SKM-1 treated with dmso at 0.1 percent for 144 hours (cell line): ENCODE data around the gene ZNF853.

Experiments
- DNase-seq: peaks from one replicate; lab custom pipeline; 2025; ENCODE audit not compliant: unreplicated experiment; lab: John Stamatoyannopoulos, UW

ZNF853 gene

DNA sequence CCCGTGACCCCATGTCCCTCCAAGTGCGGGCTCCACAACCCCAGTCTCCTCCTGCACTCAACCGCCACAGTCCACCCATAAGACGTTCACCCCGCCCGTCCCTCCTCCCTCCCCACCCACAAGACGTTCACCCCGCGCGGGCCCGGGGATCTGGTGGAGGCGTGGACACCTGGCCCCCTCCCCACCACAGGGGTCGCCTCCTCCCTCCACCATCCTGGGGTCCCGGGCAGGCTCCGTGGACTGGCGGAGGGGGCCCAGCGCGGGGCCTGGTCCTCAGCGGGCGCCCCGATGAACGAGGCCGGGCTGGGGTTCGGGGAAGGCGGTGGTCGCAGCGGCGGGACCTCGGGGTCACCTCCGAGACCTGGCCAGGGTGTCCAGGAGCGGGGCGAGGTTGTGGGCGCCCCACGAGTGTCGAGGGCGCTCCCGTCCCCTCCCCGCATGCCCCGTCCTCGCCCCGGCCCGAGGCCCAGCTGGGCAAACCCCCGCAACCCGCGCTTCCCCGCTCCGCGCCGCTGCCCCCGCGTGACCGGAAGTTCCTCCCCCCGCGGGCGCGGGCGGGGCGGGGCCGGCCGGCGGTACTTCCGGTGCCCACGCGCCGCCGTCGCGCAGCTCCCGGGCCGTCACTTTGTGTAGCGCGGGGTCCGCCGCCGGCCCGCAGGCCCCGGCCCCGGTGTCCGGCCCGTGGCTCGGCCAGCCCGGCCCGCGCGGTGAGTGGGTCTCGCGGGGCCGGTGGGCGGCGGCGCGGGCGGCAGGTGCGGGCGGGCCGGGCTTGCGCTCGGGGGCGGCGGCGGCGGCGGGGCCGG, 21.5 kb downstream of the ZNF853 start, which contains the start of gene ZNF316:
Gene ZNF316, plus strand, starts transcription at position 578 of the 803 bp plus-strand sequence. CDS start 5,092 bp downstream, outside the sequence.
- peak; percentile 42 for DNase-seq

DNA sequence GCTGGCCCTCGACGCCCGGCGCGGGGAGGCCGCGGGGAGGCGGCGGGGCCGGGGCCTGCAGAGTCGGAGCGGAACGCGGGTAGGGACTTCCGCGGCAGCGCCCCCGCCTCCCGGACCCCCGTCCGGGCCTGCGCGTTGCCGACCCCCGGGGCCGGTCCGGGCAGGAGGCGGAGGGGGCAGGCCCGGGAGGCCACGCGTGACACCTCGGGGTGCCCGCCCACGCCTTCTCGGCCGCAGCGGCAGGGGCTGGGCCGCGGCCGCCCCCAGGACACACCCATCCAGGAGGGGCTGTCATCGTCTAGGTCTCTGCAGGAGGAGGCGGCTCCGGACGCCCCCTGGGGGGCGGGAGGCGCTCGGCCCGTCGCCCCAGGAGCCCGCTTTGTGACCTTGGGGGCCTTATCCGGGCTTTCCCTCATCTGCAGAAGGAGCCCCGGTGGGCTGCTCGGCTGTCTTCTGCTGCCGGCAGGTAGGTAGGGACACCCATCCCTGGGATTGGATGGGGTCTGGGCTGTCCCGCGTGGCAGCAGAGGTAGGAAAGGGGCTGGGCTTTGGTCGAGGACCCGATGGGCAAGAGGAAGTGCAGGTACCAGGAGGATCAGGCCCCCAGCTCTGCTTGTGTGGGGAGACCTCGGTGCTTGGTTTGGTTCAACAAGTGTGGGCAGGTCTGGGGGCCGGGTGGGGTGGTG, 22.3 kb downstream of the ZNF853 start:
- DNase-seq = peak; percentile 26

DNA sequence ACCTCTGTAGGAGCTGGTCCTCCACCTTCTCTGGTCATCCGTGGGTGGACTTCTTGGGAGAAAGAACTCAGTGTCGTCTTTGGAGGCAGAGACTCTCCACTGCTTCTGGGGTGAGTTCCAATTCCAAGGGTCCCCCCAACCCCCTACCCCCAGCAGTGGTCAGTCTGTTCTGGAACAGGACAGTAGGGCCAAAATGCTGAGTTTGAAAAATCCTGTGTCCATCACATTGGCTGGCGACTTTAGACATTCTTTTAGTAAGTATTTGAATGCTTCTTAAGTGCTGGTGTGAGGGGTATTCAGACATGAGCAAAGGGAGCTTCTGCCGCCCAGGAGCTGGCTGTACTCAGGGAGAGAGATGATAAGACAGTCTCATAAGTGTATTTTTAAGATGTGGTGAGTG, 23.6 kb downstream of the ZNF853 start:
- DNase-seq = no peak

DNA sequence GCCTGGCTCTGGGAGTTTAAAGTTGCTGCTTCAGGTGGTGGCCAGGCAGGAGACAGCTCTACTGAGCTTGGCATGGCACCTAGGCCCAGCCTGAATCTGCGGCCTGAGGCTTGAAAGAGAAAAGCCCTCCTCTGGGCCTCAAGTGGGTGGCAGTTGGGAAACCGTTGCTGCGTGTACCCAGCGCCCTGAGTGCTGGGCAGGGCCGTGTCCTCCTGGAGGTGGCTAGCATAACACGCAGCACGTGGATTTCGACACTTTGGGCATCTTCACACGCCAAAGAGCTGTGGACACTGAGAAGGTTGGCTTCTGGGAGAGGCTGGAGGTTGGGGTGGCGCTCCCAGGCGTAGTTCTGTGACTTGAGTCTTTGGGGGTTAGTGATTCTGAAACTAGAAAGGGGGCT, 24.2 kb downstream of the ZNF853 start:
- DNase-seq = no peak

DNA sequence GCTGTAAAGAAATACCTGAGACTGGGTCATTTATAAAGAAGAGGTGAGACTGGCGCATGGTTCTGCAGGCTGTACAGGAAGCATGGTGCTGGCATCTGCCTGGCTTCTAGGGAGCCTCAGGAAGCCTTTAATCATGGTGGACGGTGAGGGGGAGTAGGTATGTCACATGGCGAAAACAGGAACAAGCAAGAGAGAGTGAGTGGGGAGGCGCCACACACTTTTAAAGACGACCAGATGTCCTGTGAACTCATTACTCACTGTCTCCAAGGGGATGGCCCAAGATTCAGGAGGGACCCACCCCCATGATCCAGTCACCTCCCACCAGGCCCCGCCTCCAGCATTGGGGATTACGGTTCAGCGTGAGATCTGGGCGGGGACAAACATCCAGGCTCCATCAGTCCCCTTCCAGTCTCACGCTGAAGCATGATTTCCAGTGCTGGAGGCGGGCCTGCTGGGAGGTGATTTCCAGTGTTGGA, 24.9 kb downstream of the ZNF853 start:
- DNase-seq = no peak

DNA sequence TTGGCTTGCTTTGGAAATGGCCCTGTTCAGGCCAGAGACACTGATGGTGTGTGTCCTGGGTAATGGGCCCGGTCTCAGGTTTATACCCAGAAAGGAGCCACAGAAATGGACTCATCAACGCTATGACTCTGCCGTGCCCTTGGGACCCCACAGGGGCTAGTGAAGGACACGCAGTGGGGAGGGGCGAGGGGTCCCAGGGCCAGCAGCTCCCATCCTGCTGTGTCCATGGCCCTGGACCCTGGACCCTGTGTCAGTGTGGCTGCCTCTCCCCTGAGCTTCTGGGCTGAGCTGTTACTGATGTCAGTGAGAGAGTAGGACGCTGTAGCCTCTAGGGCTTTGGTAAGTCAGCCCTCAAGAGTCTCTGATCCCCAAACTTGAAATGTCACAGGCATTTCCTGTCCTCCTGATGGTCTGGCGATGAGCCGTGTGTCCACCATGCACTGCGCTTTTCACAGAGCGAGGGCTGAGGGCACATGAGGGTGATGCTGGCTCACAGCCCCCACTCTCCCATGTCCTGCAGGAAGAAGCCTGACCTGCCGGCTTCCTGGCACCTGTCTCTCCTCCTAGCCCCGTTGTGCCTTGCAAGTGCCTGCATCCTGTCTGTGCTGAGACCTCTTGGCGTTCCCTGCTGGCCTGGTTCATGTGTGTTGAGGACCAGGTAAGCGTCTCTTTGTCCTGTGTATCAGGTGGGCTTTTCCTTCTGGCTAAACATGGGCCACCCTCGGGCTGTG, 26.1 kb downstream of the ZNF853 start:
- no peak for DNase-seq

DNA sequence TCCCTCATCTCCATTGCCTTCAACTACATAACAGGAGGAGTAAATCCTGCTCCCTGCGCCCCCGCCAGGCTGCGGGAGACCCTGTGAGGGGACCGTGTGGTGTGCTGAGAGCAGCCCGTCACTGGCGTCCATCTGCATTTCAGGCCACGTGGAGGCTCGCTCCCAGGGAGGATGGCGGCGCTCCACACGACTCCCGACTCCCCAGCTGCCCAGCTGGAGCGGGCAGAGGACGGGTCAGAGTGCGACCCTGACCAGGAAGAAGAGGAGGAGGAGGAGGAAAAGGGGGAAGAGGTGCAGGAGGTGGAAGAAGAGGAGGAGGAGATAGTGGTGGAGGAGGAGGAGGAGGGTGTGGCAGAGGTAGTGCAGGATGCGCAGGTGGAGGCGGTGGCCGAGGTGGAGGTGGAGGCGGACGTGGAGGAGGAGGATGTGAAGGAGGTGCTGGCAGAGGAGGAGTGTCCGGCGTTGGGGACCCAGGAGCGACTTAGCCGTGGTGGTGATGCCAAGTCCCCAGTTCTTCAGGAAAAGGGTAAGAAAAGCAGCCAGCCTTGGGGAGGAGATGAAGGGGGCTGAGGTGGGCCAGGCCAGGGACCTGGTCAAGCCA, 26.9 kb downstream of the ZNF853 start:
- no peak for DNase-seq

DNA sequence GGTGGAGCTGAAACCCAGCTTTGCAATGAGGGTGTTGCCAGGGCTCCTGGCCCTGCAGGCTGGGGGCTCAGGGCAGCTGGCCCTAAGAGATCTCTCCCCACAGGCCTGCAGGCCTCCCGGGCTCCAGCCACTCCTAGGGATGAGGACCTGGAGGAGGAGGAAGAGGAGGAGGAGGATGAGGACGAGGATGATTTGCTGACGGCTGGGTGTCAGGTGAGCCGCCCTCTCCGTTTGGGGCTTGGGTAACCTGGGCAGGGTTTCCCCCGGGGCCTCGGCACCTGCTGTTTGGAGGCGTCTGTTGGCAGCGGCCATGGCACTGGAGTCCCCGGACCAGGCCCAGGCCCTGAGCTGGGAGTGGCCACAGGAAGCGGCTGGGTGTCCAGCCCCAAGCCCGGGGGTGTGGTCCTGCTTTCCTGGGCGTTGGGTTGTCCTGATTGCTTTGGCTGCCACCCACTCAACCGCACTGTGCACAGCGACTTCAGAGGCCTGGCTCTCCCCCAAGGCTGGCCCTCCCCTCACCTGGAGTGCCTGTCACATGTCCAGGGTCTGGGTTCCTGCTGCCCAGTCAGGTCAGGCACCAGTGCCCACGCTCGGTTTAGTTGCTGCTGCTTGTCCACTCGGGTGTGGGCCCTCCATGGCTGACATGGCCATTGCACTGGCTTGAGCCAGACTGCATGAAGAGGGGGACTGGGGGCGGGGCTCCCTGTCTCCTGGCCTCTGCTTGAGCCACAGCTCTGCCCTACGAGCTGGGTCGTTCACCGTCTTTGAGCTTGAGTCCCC, 27.6 kb downstream of the ZNF853 start:
- no peak for DNase-seq

DNA sequence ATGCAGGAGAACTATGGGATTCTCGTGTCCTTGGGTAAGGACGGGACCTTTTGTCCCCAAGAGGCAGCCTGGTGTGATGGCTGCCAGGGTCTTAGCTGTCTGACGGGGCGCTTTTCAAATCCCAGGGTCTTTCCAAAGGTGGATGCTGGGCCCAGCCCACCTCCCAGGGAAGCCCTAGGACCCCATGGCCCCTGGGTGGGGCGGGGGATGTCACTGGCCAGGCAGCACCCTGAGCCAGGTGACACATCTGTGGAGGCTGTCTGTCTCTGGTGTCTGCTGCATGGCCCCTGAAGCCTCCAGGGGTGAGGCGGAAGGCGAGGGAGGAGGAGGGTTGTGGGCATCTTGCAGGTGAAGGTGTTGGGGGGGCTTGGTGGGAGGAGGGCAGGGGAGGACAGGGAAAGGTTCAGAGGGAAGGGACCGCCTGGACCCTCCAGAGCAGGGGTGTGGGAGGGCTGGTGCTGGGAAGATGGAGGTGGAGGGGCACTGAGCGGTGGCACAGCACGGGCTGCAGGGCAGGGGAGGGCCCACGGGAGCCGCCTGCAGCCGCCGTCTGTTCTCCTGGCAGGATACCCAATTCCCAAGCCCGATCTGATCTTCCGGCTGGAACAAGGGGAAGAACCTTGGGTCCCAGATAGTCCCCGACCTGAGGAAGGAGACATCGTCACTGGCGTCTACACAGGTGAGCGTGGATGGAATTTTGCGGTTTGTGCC, 28.7 kb downstream of the ZNF853 start:
- DNase-seq = no peak

DNA sequence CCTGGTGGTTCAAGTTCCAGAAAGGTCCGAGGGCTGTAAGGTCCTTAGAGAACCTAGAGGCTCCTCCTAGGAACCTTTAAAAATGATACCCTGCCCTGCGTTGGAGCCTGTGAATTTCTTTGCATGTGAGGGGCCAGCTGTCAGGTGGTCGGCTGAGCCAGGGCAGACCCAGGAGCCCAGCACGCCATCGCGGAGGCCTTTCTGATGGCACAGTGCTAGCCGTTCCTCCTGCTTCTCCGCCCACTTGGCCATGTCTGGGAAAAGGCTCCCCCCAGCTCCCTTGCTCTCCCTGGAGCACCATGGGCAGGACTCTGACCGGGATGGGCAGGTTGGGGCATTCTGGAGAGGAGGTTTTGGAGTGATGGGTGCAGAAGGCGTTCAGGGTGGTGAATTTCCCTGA, 29.3 kb downstream of the ZNF853 start:
- no peak for DNase-seq

DNA sequence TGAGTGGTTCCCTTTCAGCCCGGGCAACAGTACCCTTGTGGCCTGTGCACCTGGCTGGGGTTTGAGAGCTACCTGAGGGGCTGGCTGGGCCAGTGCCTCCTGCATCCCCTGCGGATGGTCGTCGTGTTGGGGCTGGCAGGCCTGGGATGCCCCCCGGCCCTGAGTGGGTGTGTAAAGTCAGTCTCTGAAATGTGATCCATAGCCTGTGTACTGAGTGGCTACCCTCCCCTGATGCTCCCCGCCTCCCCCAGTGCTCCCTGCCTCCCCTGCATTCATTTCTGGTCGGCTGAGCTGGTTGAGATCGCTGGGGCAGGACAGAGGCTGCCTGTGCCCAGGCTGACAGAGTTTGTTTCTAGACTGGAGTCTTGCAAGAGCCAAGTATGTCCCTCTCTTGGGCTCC, 31.1 kb downstream of the ZNF853 start:
- no peak for DNase-seq

DNA sequence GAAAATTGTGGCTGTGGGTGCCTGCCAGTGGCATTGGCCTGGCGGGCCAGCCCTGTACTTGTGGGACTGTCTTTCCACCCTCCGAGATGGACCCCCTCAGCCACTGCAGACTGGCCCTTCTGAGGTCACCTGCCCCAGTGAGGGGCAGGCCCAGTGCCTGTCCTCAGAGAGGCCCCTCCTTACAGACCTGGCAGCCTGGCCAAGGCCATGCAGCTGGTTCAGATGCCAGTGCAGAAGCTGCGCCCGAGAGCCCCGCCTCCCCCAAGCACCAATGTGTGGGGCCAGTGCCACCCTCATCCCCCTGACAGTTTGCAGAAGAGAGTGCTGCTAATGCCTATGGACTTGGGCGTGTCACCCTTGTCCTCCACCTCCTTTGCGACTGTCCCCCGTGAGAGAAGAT, 31.7 kb downstream of the ZNF853 start:
- no peak for DNase-seq

DNA sequence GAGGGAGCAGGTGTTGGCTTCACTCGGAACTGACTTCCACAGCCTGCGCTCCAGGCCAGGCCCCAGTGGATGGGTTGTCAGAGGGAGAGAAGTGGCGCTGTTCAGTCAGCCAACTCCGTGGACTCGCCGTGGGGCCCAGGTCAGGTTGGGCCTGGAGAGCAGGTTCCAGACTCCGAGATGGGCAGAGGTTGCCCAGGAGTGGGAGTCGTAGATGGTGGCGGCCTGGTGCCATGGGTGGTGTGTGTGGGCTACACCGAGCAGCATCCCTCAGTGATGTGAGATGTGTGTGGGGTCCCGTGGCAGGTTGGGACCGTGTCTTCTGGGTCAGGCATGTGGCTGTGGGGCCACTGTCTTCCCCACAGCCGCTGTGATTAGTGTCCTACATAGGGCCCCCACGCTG, 32.1 kb downstream of the ZNF853 start:
- DNase-seq = no peak

DNA sequence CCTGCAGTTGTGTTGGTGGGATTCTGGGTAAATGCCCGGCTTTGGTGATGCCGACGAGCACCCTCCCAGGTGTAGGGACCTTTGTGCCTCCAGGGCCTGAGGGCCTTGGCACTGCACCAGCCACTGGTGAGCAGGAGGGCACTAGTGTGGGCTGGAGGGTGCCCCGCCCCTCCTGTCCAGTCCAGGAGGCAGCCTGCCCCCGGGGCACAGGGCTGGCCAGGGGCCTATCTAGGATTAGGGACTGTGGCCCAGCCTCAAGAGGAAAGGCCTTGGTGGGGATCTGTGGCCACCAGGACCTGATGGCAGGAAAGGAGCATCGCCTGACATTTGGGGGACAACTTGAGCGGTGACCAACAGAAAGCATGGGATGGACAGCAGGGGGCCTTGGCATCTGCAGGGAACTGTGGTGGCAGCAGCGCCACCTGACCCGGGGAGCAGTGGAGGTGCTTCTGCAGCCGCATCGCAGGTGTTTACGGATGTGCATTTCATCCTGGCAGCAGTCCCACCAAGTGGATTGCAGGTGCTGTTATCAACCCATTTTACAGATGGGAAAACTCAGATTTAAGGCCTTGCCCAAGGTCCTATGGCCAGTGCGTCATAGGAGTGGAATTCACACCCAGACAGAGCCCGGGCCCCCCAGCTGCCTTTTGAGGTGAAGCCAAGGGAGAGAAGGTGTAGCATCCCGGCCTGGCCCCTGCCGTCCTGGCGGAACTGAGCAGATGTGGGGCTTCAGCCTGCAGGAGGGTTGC, 32.8 kb downstream of the ZNF853 start:
- no peak for DNase-seq

DNA sequence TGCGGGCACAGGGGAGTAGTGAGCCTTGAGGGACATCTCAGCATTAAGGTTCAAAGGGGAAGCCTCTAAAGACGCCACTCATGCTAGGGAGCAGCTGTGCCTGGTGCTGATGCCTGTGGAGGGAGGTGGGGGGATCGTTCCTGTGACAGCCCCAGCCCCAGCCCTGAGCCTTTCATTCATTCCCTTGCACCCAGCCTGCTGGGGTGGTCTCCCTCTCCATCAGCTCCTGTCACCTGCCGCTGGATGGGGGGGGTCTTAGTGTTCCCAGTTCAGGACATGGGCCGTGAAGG, 33.4 kb downstream of the ZNF853 start:
- DNase-seq = no peak

DNA sequence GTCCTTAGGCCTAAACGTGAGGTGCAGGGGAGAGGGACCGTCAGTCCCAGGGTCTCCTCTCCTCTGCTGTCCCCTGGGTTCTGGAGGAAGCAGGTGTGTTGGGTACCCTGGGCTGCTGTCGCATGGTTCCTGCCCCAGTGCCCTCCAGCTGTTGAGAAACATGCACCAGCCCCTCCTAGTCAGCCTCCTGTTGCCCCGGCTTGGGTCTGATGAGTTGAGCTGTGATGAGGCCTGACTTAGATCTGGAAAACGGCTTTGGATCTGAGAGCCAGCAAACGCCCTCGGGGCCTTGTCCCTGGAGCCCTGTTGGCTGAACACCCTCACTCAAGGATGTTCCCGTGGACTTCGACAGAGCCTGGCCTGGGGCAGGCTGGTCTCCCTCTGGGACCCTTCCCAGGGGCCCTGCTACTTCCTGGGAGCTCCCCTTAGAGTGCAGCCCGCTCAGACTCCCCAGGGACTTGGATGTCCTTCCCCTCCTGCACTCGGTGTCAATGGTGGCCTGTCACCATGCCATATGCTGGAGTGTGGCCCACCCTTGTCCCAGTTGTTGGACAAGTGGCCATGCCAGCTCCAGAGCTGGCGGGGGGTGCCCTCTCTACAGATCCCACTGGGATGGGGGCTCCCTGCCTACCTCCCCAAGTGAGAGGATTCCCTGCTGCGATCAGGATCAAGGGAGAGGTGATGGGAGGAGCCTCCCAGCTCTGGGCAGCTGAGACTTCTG, 34.0 kb downstream of the ZNF853 start:
- DNase-seq = no peak

DNA sequence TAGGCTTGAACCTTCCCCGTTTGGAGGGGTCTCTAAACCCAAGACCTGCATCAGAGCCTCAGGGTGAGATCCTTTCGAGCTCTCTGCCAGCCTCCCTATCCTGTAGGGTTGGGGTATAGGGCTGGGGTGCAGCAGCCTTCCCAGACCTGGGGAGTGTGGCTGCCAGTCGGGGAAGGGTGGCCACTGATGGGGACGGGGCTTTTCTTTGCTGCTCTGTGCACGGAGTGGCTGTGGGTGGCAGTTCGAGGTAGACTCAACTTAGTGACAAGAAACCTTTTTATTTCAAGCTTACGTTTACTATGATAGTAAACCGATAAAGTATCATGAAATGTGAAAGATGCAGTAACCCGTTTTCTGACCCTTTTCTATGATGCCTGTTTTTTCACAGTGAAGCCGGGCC, 34.7 kb downstream of the ZNF853 start:
- no peak for DNase-seq

DNA sequence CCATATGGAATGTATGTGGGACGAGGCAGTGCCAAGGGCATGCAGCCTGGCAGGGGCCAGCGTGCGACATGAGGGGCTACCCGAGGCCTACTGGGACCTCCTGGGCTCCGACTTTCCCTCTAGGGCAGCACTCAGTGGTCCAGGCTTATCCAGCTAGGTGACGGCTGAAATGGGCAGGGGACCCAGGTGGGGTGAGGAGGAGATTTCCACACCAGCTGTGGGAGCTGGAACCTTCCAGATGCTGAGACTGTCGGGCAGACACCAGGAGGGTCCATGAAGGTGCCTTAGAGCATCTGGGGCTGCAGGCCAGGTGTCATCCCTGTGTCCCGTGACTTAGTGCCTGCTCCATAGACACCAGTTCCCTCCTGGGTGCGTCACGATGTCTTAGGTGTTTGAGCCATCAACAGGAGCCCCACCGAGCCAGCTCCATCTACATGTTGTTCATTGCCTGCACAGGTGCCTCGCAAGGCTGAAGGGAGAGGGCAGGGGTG, 35.2 kb downstream of the ZNF853 start:
- DNase-seq = no peak
